Measurements from ENCODE around the gene ABHD8. TPM values are rescaled to one million over a fixed set of nuclear protein-coding genes. Genes with fewer than 3 reads are reported as not detected.
A peak's percentile ranks its signal among the peaks of the same experiment; 100 is the strongest.

The ABHD8 gene
- polyA plus RNA-seq, 3 donors = 11.3 to 14.9 (median 12.5) TPM

DNA sequence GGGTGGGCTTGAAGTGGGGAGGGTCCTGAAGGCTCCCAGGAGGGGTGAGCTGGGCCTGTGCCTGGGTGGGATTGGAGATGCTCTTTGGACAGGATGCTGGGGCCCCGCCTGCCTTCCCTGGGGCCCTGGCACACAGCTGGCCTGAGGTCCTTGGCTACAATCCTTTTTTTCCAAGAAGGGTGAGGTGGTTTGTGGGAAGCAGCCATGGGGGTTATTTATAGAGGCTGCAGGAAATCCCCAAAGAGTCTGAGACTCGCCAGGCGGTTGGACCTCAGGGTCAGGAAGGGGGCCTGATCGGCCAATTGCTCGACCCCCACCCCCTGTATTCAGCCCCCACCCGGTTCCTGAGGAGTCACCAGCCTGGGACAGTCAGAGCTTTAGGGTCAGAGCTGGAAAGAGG, 44.1 kb upstream of the ABHD8 start:
- peaks cover 2 to 6% of the 10 kb centered on the region in 2 donors for H3K36me3 Mint-ChIP-seq
- intact Hi-C loops (cut with micrococcal nuclease) = loop anchor here in 1 of 2 donors (5.0 kb wide), 1 partner anchor 40 kb away; no protein-coding TSS in a partner anchor
- H3K4me3 Mint-ChIP-seq = no peak overlapping the region
- Histone ChIP-seq H3K79me2 (ENCODE audit: insufficient read depth, low read length) (no peaks in the 10 kb centered on the region), H3K4me1 (ENCODE audit: control insufficient read depth in 1 of 2, insufficient read depth in 2 of 2, low read length in 2 of 2) (peaks cover 5 to 6% of the 10 kb centered on the region in 2 donors), H3K4me3 (replicated peaks in 1 of 3; ENCODE audit: low read depth in 2 of 3, low read length in 3 of 3) (no peak overlapping the region), H3K9ac (ENCODE audit: insufficient read depth, low read length, poor library complexity, severe bottlenecking) (no peak overlapping the region), H2AFZ (ENCODE audit: insufficient read depth, low read depth, low read length, poor library complexity, severe bottlenecking) (no peak overlapping the region), H3K27me3 (ENCODE audit: control insufficient read depth in 2 of 2, insufficient read depth in 2 of 2, low read length in 2 of 2) (peaks cover 0 to 19% of the 10 kb centered on the region in 2 donors), H4K20me1 (ENCODE audit: insufficient read depth, low read length) (no peaks in the 10 kb centered on the region), H3K9me3 (replicated peaks in 1 of 2; ENCODE audit: control insufficient read depth in 1 of 2, insufficient read depth in 1 of 2, low read length in 2 of 2) (no peaks in the 10 kb centered on the region), H3K27ac (ENCODE audit: low read depth in 1 of 2, low read length in 2 of 2) (no peak overlapping the region), H3K36me3 (replicated peaks in 1 of 2; ENCODE audit: control insufficient read depth in 1 of 2, insufficient read depth in 2 of 2, low read length in 2 of 2) (no peaks in the 10 kb centered on the region), H3K4me2 (replicated peaks; ENCODE audit: extremely low read depth, low read length, poor library complexity, severe bottlenecking) (no peak overlapping the region)
- DNase-seq = no peak
- H3K27ac Mint-ChIP-seq = no peak overlapping the region
- no peak for TF ChIP-seq CTCF (IDR thresholded peaks at IDR 0.05)
- H3K27me3 Mint-ChIP-seq (ENCODE audit: low read depth in 3 of 3) = peaks cover 16 to 47% (median 38%) of the 10 kb centered on the region in 3 donors
- H3K9me3 Mint-ChIP-seq = peaks cover 0 to 3% (median 0%) of the 10 kb centered on the region in 7 donors
- WGBS (ENCODE audit: insufficient coverage) = 40% methylated on average over 1 of the region's 6 CpGs
- H3K4me1 Mint-ChIP-seq = peaks cover 14% of the 10 kb centered on the region

GRCh38 chr19:17346109-17346671, 43.0 kb upstream of the ABHD8 start:
- Histone ChIP-seq H3K27ac (ENCODE audit: low read depth in 1 of 2, low read length in 2 of 2) (no peak overlapping the region), H3K4me2 (replicated peaks; ENCODE audit: extremely low read depth, low read length, poor library complexity, severe bottlenecking) (no peak overlapping the region), H3K9ac (ENCODE audit: insufficient read depth, low read length, poor library complexity, severe bottlenecking) (no peak overlapping the region), H2AFZ (ENCODE audit: insufficient read depth, low read depth, low read length, poor library complexity, severe bottlenecking) (no peak overlapping the region), H3K36me3 (replicated peaks in 1 of 2; ENCODE audit: control insufficient read depth in 1 of 2, insufficient read depth in 2 of 2, low read length in 2 of 2) (peaks cover 4% of the 10 kb centered on the region in 2 donors), H3K4me1 (ENCODE audit: control insufficient read depth in 1 of 2, insufficient read depth in 2 of 2, low read length in 2 of 2) (peaks cover 4 to 5% of the 10 kb centered on the region in 2 donors), H4K20me1 (ENCODE audit: insufficient read depth, low read length) (no peaks in the 10 kb centered on the region), H3K4me3 (replicated peaks in 1 of 3; ENCODE audit: low read depth in 2 of 3, low read length in 3 of 3) (no peak overlapping the region), H3K27me3 (ENCODE audit: control insufficient read depth in 2 of 2, insufficient read depth in 2 of 2, low read length in 2 of 2) (peaks cover 0 to 19% of the 10 kb centered on the region in 2 donors), H3K79me2 (ENCODE audit: insufficient read depth, low read length) (no peaks in the 10 kb centered on the region), H3K9me3 (replicated peaks in 1 of 2; ENCODE audit: control insufficient read depth in 1 of 2, insufficient read depth in 1 of 2, low read length in 2 of 2) (no peaks in the 10 kb centered on the region)
- TF ChIP-seq CTCF (IDR thresholded peaks at IDR 0.05) = peak; percentile 98
- WGBS (ENCODE audit: insufficient coverage) = 23% methylated on average over 15 of the region's 24 CpGs
- peak; percentile 55 to 72 (median 66) for DNase-seq
- intact Hi-C loops (cut with micrococcal nuclease) = loop anchor here (1.0 to 5.0 kb wide), 2 partner anchors 40 to 41 kb away; no protein-coding TSS in a partner anchor
- Mint-ChIP-seq H3K27ac (peak overlapping the region in 1 of 7 donors; percentile 58), H3K36me3 (peaks cover 7 to 13% of the 10 kb centered on the region in 2 donors), H3K27me3 (ENCODE audit: low read depth in 3 of 3) (peaks cover 15 to 39% (median 30%) of the 10 kb centered on the region in 3 donors), H3K9me3 (no peaks in the 10 kb centered on the region), H3K4me3 (no peak overlapping the region), H3K4me1 (peaks cover 9% of the 10 kb centered on the region)
